Epithelial cell of proximal tubule (primary cell): ENCODE data around the gene OPTC. TPM values are rescaled to one million over a fixed set of nuclear protein-coding genes. Genes with fewer than 3 reads are reported as not detected.

Experiments
- DNase-seq: peaks from one replicate; pipeline ENCODE4 v3.0.0-alpha.2; 2011; ENCODE audit warnings: low read depth
- H3K4me3 ChIP-seq: 2 replicates; pipeline ENCODE4 v1.5.1; 2011; ENCODE audit warnings: low read depth, mild to moderate bottlenecking, low read length
- CTCF ChIP-seq: conservative IDR thresholded peaks from 2 replicates; pipeline ENCODE4 v1.5.1; 2012; ENCODE audit warnings: low read depth, mild to moderate bottlenecking, low read length
- total RNA-seq: library from RNA; depleted of rRNA; stranded (reverse); fragments of >200 nt; gene quantifications from 2 replicates; pipeline ENCODE4 v1.2.3, GENCODE V29; 2015

OPTC gene
- total RNA-seq, 1 donor from 2014 or later, result not detected

- no peak overlapping the region for H3K4me3 ChIP-seq
- DNase-seq, result no peak
- TF ChIP-seq CTCF, result no peak
Measured at GRCh38 chr1:203478231-203478630, 15.7 kb upstream of the OPTC start.

- DNase-seq, result no peak
- TF ChIP-seq CTCF, result no peak
- H3K4me3 ChIP-seq, result no peak overlapping the region
Measured at GRCh38 chr1:203478986-203479385, 15.0 kb upstream of the OPTC start.

GRCh38 chr1:203479646-203480045 lies 14.3 kb upstream of the OPTC start:
- no peak overlapping the region for H3K4me3 ChIP-seq
- TF ChIP-seq CTCF, result no peak
- DNase-seq, result no peak

- no peak for DNase-seq
- TF ChIP-seq CTCF, result no peak
- no peak overlapping the region for H3K4me3 ChIP-seq
Measured at GRCh38 chr1:203480084-203480483, 13.9 kb upstream of the OPTC start.

- no peak for TF ChIP-seq CTCF
- H3K4me3 ChIP-seq, result no peak overlapping the region
- DNase-seq, result no peak
Measured at GRCh38 chr1:203480525-203481084, 13.3 kb upstream of the OPTC start.

GRCh38 chr1:203481196-203481595 lies 12.8 kb upstream of the OPTC start:
- no peak overlapping the region for H3K4me3 ChIP-seq
- TF ChIP-seq CTCF, result no peak
- DNase-seq, result no peak

- no peak overlapping the region for H3K4me3 ChIP-seq
- DNase-seq, result no peak
- no peak for TF ChIP-seq CTCF
Measured at GRCh38 chr1:203486618-203487370, 7.2 kb upstream of the OPTC start.
